ENCODE data around the gene ZBTB33.

ZBTB33 gene

DNA sequence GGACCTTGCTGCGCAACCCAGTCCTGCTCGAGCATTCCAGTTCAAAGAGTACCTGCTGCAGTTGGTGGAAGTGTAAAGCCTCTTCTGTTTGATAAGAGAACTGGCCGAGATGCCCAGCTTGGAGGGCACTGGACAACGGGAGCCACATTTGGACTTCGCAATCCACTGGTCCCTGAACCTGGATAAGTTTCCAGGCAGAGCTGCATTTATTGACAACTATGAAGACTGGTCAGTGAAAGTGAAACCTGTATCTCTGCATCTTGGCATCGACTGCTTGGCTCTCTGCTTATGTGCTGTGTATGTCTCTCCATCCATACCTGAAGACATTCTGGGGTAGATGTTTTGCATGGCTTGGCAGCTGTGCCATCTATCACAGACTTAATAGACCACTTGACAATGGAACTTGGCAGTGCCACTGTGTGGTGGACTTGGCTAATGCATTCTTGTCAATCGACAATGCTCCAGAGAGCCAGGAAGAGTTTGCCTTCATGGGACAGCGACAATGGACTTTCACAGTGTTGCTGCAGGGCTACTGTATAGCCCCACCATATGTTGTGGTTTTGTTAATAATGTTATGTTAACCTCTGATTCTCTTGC lies 43.5 kb upstream of the ZBTB33 start:
- Histone ChIP-seq H3K9me2 (replicated peaks; ENCODE audit: insufficient read depth, low read length) (no peaks in the 10 kb centered on the region), H3K4me2 (ENCODE audit: low read depth, low read length, poor library complexity, severe bottlenecking) (no peak overlapping the region), H3K27me3 (ENCODE audit: low read length) (no peaks in the 10 kb centered on the region), H3K36me3 (ENCODE audit: low read length) (no peaks in the 10 kb centered on the region), H3K9me3 (ENCODE audit: insufficient read depth, low read length) (no peaks in the 10 kb centered on the region), H3K27ac (ENCODE audit: low read depth, low read length) (no peak overlapping the region), H2AFZ (ENCODE audit: low read depth, low read length, severe bottlenecking) (no peak overlapping the region), H3F3A (ENCODE audit: insufficient read depth) (no peaks in the 10 kb centered on the region), H4K20me1 (ENCODE audit: low read depth, low read length) (no peaks in the 10 kb centered on the region), H3K4me3 (ENCODE audit: insufficient read depth, low read length, poor library complexity, severe bottlenecking) (no peak overlapping the region), H3K9ac (ENCODE audit: low read length) (no peak overlapping the region), H3K79me2 (ENCODE audit: insufficient read depth, low read length) (no peaks in the 10 kb centered on the region)
- TF ChIP-seq CTCF (IDR thresholded peaks at IDR 0.05; ENCODE audit: insufficient read depth, low read length, poor library complexity, severe bottlenecking) (no peak), EZH2phosphoT487 (conservative IDR thresholded peaks at IDR 0.05; ENCODE audit: low read length) (no peak)

DNA sequence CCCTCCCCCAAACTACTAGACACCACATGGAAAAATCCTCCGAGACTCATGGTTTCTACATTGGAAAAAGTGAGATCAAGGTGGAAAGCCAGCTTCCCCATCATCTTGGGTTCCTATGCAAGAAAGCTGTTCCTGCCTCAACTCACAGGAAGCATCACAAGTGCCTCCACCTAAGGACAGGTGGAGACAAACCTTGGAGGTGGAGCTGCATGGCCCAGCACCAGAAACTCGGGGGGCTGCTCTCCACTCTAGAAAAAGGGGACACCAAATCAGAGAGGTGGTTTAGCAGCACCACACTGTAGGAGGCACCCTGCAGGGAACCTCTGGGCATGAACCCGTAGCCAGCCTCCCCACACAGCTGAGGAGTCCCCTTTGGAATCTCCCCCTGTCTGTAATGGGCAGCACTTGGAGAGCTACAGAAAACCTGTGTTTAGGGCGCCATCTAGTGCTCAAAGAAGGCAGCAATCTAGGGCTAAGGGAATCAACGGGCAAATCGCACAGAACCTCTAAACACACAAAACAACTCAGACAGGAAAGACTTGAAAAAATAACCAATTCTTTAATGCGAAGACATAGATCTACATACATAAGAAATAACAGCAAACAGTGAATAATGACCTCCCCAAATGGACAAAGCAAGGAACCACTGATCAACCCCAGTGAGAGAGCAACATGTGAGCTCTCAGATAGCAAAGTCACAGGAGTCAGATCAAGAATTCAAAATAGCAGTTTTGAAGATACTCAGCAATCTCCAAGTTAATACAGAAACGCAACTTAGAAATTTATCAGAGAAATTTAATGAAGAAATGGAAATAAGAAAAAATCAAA lies 37.0 kb upstream of the ZBTB33 start:
- no peak overlapping the region for H3K27ac ChIP-seq (ENCODE audit: low read depth, low read length)
- no peak overlapping the region for H3K4me3 ChIP-seq (ENCODE audit: insufficient read depth, low read length, poor library complexity, severe bottlenecking)
- H4K20me1 ChIP-seq (ENCODE audit: low read depth, low read length) = no peaks in the 10 kb centered on the region
- no peak overlapping the region for H3K9ac ChIP-seq (ENCODE audit: low read length)
- no peak for TF ChIP-seq EZH2phosphoT487 (conservative IDR thresholded peaks at IDR 0.05; ENCODE audit: low read length)
- peak; percentile 47 for TF ChIP-seq CTCF (IDR thresholded peaks at IDR 0.05; ENCODE audit: insufficient read depth, low read length, poor library complexity, severe bottlenecking)
- no peak overlapping the region for H3K4me2 ChIP-seq (ENCODE audit: low read depth, low read length, poor library complexity, severe bottlenecking)
- no peaks in the 10 kb centered on the region for H3K36me3 ChIP-seq (ENCODE audit: low read length)
- no peaks in the 10 kb centered on the region for H3K79me2 ChIP-seq (ENCODE audit: insufficient read depth, low read length)
- no peaks in the 10 kb centered on the region for H3F3A ChIP-seq (ENCODE audit: insufficient read depth)
- H3K9me3 ChIP-seq (ENCODE audit: insufficient read depth, low read length) = no peaks in the 10 kb centered on the region
- H3K27me3 ChIP-seq (ENCODE audit: low read length) = no peaks in the 10 kb centered on the region
- no peaks in the 10 kb centered on the region for H3K9me2 ChIP-seq (replicated peaks; ENCODE audit: insufficient read depth, low read length)
- no peak overlapping the region for H2AFZ ChIP-seq (ENCODE audit: low read depth, low read length, severe bottlenecking)

DNA sequence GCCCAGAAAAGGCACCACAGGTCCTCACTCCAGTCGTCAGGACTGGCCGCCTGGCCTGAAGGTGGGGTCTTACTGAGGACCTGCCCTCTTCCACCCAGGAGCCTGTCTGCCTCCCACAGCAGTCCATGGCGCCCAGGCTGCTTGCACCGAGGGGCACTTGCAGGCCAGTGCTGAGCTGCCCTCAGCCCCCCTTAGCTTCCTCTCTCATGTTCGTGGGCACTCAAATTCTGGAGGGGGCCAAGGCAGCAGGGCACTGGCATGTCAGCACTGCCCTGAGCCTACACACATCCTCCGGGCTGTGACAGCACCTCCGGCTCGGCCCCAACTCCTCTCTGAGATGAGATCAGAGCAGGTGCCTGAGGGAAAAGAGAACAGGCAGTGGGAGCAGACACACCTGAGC lies 27.2 kb upstream of the ZBTB33 start:
- Histone ChIP-seq H3K9me3 (ENCODE audit: insufficient read depth, low read length) (no peaks in the 10 kb centered on the region), H3F3A (ENCODE audit: insufficient read depth) (no peaks in the 10 kb centered on the region), H3K27me3 (ENCODE audit: low read length) (no peaks in the 10 kb centered on the region), H2AFZ (ENCODE audit: low read depth, low read length, severe bottlenecking) (no peak overlapping the region), H3K36me3 (ENCODE audit: low read length) (no peaks in the 10 kb centered on the region), H4K20me1 (ENCODE audit: low read depth, low read length) (no peaks in the 10 kb centered on the region), H3K4me3 (ENCODE audit: insufficient read depth, low read length, poor library complexity, severe bottlenecking) (no peak overlapping the region), H3K9me2 (replicated peaks; ENCODE audit: insufficient read depth, low read length) (no peaks in the 10 kb centered on the region), H3K9ac (ENCODE audit: low read length) (no peak overlapping the region), H3K27ac (ENCODE audit: low read depth, low read length) (no peak overlapping the region), H3K4me2 (ENCODE audit: low read depth, low read length, poor library complexity, severe bottlenecking) (no peak overlapping the region), H3K79me2 (ENCODE audit: insufficient read depth, low read length) (no peaks in the 10 kb centered on the region)
- TF ChIP-seq CTCF (IDR thresholded peaks at IDR 0.05; ENCODE audit: insufficient read depth, low read length, poor library complexity, severe bottlenecking) = no peak
- TF ChIP-seq EZH2phosphoT487 (conservative IDR thresholded peaks at IDR 0.05; ENCODE audit: low read length) = no peak

Data from SU-DHL-6 (cell line).